HFF-Myc (cell line): ENCODE measurements around the gene THSD1.

Source experiments
- DNase-seq: peaks from one replicate; pipeline ENCODE4 v3.0.0-alpha.2; 2011; ENCODE audit warnings: low read depth; ENCODE audit errors: extremely low read depth
- H3K4me3 ChIP-seq: replicated peaks from 2 replicates; pipeline ENCODE4 v1.5.1; 2011; ENCODE audit warnings: low read depth, mild to moderate bottlenecking, control low read depth, low read length
- TF ChIP-seq, protein P1 (sequence below): IDR thresholded peaks from 2 replicates; pipeline ENCODE4 v1.5.1; 2012; ENCODE audit warnings: mild to moderate bottlenecking, low read depth, low read length, control low read depth; ENCODE audit errors: missing control alignments

Gene THSD1

DNA sequence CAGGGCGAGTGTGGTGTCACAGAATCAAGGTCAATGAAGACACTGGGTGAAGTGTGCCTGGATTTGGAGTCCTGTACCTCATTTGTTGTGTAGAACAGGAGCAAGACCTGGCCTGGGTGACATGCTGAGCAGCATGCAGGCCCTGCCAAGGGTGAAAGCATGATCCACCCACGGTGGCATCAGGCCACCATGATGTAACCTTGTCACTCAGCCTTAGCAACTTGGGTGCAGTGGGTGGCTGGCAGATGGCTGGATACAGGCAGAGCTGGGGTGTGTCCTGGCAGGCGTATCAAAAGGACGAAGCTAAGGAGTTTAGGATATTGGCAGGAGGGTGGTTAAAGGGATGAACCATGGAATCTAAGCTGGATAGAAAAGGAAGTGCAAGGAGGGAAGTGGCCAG is 10.3 kb downstream of the THSD1 start:
- H3K4me3 ChIP-seq, result no peak overlapping the region
- DNase-seq, result no peak
- TF ChIP-seq, protein P1, sequence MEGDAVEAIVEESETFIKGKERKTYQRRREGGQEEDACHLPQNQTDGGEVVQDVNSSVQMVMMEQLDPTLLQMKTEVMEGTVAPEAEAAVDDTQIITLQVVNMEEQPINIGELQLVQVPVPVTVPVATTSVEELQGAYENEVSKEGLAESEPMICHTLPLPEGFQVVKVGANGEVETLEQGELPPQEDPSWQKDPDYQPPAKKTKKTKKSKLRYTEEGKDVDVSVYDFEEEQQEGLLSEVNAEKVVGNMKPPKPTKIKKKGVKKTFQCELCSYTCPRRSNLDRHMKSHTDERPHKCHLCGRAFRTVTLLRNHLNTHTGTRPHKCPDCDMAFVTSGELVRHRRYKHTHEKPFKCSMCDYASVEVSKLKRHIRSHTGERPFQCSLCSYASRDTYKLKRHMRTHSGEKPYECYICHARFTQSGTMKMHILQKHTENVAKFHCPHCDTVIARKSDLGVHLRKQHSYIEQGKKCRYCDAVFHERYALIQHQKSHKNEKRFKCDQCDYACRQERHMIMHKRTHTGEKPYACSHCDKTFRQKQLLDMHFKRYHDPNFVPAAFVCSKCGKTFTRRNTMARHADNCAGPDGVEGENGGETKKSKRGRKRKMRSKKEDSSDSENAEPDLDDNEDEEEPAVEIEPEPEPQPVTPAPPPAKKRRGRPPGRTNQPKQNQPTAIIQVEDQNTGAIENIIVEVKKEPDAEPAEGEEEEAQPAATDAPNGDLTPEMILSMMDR, result no peak

DNA sequence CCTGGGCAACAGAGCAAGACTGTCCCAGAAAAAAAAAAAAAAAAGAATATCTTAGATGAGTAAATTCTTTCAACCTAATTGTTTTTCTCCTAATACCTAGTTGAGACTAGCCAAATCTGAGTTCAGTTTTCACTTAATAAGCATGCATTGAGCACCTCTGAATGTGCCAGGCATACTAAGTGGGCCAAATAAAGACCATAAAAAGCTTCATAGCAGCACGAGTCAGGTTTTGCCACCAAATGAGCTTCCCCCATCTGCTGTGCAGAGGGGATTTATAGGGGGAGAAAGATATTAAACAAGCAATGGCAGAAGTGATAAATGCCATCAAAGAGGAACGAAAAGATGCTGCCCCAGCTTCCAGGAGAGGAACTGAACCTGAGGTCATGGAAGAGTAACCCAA is 11.4 kb downstream of the THSD1 start:
- no peak overlapping the region for H3K4me3 ChIP-seq
- TF ChIP-seq, protein P1, result no peak
- DNase-seq, result no peak

DNA sequence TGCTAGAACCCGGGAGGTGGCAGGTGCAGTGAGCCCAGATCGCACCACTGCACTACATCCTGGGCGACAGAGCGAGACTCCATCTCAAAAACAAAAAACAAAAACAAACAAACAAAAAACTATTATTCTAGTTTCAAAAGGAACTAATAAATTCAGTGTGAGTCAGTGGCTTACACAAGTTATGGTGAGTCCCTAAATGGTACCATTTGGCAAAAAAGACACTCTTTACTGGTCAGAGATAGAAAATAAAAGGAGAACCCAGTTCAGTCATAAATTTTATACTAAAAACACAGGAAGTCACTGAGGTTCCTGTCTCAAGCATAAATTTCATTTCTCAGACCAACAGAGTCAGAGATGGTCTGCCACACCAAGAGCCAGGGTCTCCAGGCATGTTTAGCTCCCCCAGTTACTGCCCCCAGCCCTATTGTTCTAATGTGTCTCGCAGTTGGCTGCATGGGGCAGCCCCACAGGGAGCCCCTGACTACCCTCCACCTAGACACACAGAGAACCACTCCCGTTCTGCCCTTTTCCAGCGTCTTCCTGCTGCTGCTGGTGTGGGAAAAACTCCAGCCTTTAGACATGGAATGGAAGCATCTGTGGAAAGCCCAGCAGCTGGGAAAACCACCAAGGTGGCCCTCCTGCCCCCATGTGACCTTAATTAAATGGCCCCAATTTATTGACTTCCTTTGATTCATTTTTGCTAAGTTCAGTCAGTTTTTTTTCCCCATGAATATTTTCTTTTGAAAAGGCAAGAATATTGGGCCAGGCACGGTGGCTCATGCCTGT is 12.2 kb downstream of the THSD1 start:
- DNase-seq, result no peak
- TF ChIP-seq, protein P1, result no peak
- H3K4me3 ChIP-seq, result no peak overlapping the region

DNA sequence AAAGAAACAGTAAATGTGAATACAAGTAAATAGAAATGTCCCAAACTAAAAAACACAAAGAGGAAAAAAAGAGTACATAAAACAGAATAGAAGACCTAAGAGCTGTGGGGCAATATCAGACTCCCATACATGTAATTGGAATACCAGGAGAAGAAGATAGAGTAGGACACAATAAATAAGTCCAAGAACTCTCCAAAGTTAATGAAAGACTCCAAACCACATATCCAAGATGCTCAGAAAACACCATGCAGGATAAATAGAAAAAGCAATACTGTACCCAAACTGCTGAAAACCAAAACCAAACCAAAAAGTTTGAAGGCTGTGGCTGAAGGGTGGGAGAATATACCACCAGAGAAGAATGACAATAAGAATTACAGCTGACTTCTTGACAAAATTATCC is 18.3 kb downstream of the THSD1 start:
- DNase-seq, result no peak
- TF ChIP-seq, protein P1, result no peak
- H3K4me3 ChIP-seq, result no peak overlapping the region

DNA sequence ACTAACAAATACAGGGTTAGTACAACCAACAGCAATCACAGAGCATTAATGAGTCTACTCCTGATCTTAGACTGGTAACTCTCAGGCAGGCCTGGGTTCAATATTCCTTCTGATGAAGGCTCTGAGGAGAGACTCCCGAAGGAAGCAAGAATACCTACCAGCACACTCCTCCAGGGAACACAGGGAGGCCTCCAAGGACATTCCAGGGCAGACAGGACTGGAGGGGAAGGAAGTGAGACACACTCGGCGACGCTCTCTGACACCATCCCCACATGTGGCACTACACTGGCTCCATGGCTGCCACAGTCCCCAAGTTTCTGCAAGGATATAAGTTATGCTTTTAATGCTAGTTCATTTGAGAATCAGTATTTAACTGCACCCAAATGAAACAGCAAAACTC is 20.1 kb downstream of the THSD1 start:
- no peak overlapping the region for H3K4me3 ChIP-seq
- no peak for DNase-seq
- TF ChIP-seq, protein P1, result no peak

DNA sequence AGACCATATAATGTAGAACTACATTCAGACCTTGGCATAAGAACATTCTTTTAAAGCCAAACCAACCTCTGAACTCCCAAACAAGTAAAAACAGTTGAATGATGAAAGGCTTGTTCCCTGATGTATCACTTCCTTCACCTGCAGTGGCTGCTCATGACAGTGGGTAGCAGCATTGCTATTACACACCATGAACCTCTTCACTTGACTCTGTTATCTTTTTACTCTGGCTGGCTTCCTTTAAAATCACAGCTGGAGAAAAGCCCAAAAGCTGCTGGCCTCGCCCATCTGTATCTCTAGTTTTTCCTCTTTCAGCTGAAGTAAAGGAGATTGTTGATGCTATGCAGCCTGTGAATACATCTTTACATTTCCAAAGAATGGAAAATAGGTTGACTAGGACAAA is 22.6 kb downstream of the THSD1 start:
- H3K4me3 ChIP-seq, result no peak overlapping the region
- no peak for DNase-seq
- TF ChIP-seq, protein P1, result no peak

DNA sequence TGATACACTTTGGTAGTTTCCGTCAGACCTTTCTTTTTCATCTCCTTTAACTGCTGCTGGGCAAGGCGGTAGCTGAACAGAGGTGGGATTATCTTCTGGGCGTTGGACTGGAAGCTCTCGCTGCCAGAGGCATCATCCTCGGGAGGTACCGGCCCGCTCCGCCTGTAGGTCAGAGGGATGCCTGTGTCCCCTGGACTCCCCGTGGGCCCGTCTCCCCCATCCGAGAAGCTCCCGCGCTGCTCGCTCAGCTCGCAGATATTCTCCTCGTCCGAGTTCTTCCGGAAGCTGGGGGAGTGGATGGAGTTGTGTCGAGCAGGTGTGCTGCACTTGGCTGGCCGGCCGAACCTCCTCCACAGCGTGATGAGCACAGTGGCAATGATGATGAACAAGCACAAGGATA is 27.7 kb downstream of the THSD1 start:
- DNase-seq, result no peak
- H3K4me3 ChIP-seq, result no peak overlapping the region
- TF ChIP-seq, protein P1, result no peak
